OCI-LY7 (cell line): ENCODE measurements around the gene LCN2. TPM values are rescaled to one million over a fixed set of nuclear protein-coding genes. Genes with fewer than 3 reads are reported as not detected.
A peak's percentile ranks its signal among the peaks of the same experiment; 100 is the strongest.

Experiments used
- BruUV-seq: library from RNA; stranded (reverse); fragments of 400-500 nt; replicated peaks from 2 replicates; lab custom pipeline; 2021; lab: Mats Ljungman, UMichigan
- CTCF ChIA-PET: fragments of 300-600 bp; sonication (Branson Sonifier 250); formaldehyde crosslinking; loops from one replicate; lab custom pipeline; 2022; ENCODE audit warnings: antibody characterized with exemption; ENCODE audit not compliant: unreplicated experiment; lab: Charles Lee
- POLR2A ChIA-PET: fragments of 300-600 bp; sonication (Branson Sonifier 250); formaldehyde crosslinking; loops from one replicate; lab custom pipeline; 2022; ENCODE audit warnings: antibody characterized with exemption; lab: Charles Lee
- DNase-seq: peaks from one replicate; pipeline ENCODE4 v3.0.0-alpha.2; 2015; ENCODE audit warnings: low spot score
- H2AFZ ChIP-seq: fragments of 200-600 bp; sonication (generic), shearing (Covaris generic); 2 replicates; pipeline ENCODE4 v1.6.1; 2014; ENCODE audit warnings: mild to moderate bottlenecking, antibody characterized with exemption, low read length, moderate library complexity
- H3K27ac ChIP-seq: fragments of 200-600 bp; sonication (generic); 2 replicates; pipeline ENCODE4 v1.5.1; 2014; ENCODE audit warnings: mixed run types, low read depth, mild to moderate bottlenecking, moderate library complexity, low read length, inconsistent platforms; ENCODE audit not compliant: poor library complexity, severe bottlenecking
- H3K36me3 ChIP-seq: fragments of 200-600 bp; sonication (generic); 2 replicates; pipeline ENCODE4 v1.6.1; 2014; ENCODE audit warnings: mild to moderate bottlenecking, antibody characterized with exemption, low read length, moderate library complexity, mixed read lengths; ENCODE audit not compliant: insufficient read depth
- H3K4me1 ChIP-seq: fragments of 200-600 bp; sonication (generic); 2 replicates; pipeline ENCODE4 v1.5.1; 2014; ENCODE audit warnings: mild to moderate bottlenecking, low read length; ENCODE audit not compliant: insufficient read depth, poor library complexity, severe bottlenecking
- H3K4me2 ChIP-seq: fragments of 200-600 bp; sonication (generic); 2 replicates; pipeline ENCODE4 v1.6.1; 2014; ENCODE audit warnings: mild to moderate bottlenecking, low read length
- H3K4me3 ChIP-seq: fragments of 200-600 bp; sonication (generic); 2 replicates; pipeline ENCODE4 v1.5.1; 2014; ENCODE audit warnings: mild to moderate bottlenecking, low read depth, low read length; ENCODE audit not compliant: poor library complexity, severe bottlenecking
- H3K79me2 ChIP-seq: fragments of 200-600 bp; sonication (generic); 2 replicates; pipeline ENCODE4 v1.6.1; 2016; ENCODE audit warnings: low read depth, mild to moderate bottlenecking, low read length, moderate library complexity, mixed read lengths; ENCODE audit not compliant: insufficient read depth
- H3K9me2 ChIP-seq: fragments of 200-600 bp; sonication (generic); 2 replicates; pipeline ENCODE4 v1.6.1; 2016; ENCODE audit warnings: mild to moderate bottlenecking, low read length, mixed read lengths; ENCODE audit not compliant: insufficient read depth
- H3K9me3 ChIP-seq: fragments of 200-600 bp; sonication (generic); 2 replicates; pipeline ENCODE4 v1.6.1; 2014; ENCODE audit warnings: mild to moderate bottlenecking, mixed run types, low read length, mixed read lengths
- H4K20me1 ChIP-seq: fragments of 200-600 bp; sonication (generic); 2 replicates; pipeline ENCODE4 v1.6.1; 2014; ENCODE audit warnings: mild to moderate bottlenecking, antibody characterized with exemption, low read length, moderate library complexity, mixed read lengths; ENCODE audit not compliant: insufficient read depth
- EZH2phosphoT487 ChIP-seq: fragments of 200-600 bp; sonication (generic); IDR thresholded peaks from 2 replicates; pipeline ENCODE4 v1.6.1; 2018; ENCODE audit warnings: low read depth, borderline replicate concordance, mild to moderate bottlenecking, mixed run types, antibody characterized with exemption, low read length, moderate library complexity, mixed read lengths
- intact Hi-C: fragments of 100-400 bp; cut with micrococcal nuclease; formaldehyde crosslinking; loops from one replicate; pipeline ENCODE4 v1.10.0; 2022; ENCODE audit not compliant: unreplicated experiment
- total RNA-seq, 2 experiments: library from RNA; depleted of rRNA in 1 of 2; stranded (reverse); fragments of >200 nt in 1 of 2; shearing (Covaris generic) in 1 of 2; gene quantifications; 2 replicates each; pipeline ENCODE4 v1.2.3, GENCODE V29; 2014 to 2022
- TF ChIP-seq, protein P1 (sequence below): fragments of 200-600 bp; sonication (generic); conservative IDR thresholded peaks from 2 replicates; pipeline ENCODE4 v1.5.1; 2014; ENCODE audit warnings: mild to moderate bottlenecking, antibody characterized with exemption, low read length, moderate library complexity, mixed read lengths

LCN2 gene
- total RNA-seq, 2 experiments from 2014 or later, result not detected

GRCh38 chr9:128190516-128191405 is 41.5 kb downstream of the LCN2 start:
- POLR2A ChIA-PET, result interaction anchor here (0.6 to 0.8 kb wide), 2 partner anchors 8 to 101 kb away, joined by 3 to 4 read pairs; no protein-coding TSS in a partner anchor
- Histone ChIP-seq H3K4me2 (peak overlapping the region; percentile 74), H3K79me2 (no peaks in the 10 kb centered on the region), H3K4me1 (peaks cover 21% of the 10 kb centered on the region), H3K36me3 (peaks cover 27% of the 10 kb centered on the region), H3K27ac (peak overlapping the region; percentile 17), H3K4me3 (peak overlapping the region; percentile 73), H4K20me1 (no peaks in the 10 kb centered on the region), H3K9me2 (no peaks in the 10 kb centered on the region), H3K9me3 (no peaks in the 10 kb centered on the region), H2AFZ (peak overlapping the region; percentile 81)
- TF ChIP-seq EZH2phosphoT487, result no peak
- TF ChIP-seq, protein P1, sequence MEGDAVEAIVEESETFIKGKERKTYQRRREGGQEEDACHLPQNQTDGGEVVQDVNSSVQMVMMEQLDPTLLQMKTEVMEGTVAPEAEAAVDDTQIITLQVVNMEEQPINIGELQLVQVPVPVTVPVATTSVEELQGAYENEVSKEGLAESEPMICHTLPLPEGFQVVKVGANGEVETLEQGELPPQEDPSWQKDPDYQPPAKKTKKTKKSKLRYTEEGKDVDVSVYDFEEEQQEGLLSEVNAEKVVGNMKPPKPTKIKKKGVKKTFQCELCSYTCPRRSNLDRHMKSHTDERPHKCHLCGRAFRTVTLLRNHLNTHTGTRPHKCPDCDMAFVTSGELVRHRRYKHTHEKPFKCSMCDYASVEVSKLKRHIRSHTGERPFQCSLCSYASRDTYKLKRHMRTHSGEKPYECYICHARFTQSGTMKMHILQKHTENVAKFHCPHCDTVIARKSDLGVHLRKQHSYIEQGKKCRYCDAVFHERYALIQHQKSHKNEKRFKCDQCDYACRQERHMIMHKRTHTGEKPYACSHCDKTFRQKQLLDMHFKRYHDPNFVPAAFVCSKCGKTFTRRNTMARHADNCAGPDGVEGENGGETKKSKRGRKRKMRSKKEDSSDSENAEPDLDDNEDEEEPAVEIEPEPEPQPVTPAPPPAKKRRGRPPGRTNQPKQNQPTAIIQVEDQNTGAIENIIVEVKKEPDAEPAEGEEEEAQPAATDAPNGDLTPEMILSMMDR, result no peak
- intact Hi-C loops, result loop anchor here (5.0 kb wide), 1 partner anchor 63 kb away; the partner anchor contains the start of gene PTGES2
- BruUV-seq, result no TSS peak
- CTCF ChIA-PET, result no interaction called here
- DNase-seq, result peak; percentile 37

GRCh38 chr9:128191406-128192046 is 42.3 kb downstream of the LCN2 start, which contains the start of gene CIZ1:
TSS of gene CIZ1 (minus strand) at chr9:128191572. CDS start at chr9:128190857, 715 bp downstream.
- intact Hi-C loops, result loop anchor here (5.0 kb wide), 1 partner anchor 64 kb away; the partner anchor contains the start of gene PTGES2
- no TSS peak for BruUV-seq

More at GRCh38 chr9:128191406-128192046, 42.3 kb downstream of the LCN2 start, which contains the start of gene CIZ1:
- Histone ChIP-seq H3K4me1 (peaks cover 21% of the 10 kb centered on the region), H4K20me1 (no peaks in the 10 kb centered on the region), H3K9me3 (no peaks in the 10 kb centered on the region), H3K79me2 (no peaks in the 10 kb centered on the region), H2AFZ (peak within 1 kb of the TSS; percentile 81), H3K4me2 (peak within 1 kb of the TSS; percentile 74), H3K4me3 (peak within 1 kb of the TSS; percentile 73), H3K27ac (peak within 1 kb of the TSS; percentile 17), H3K9me2 (no peaks in the 10 kb centered on the region), H3K36me3 (peaks cover 21% of the 10 kb centered on the region)
- ChIA-PET POLR2A (interaction anchor here (0.6 kb wide), 1 partner anchor 17 kb away, joined by 3 read pairs; no protein-coding TSS in a partner anchor), CTCF (no interaction called here)
- TF ChIP-seq EZH2phosphoT487, result no peak
- TF ChIP-seq, protein P1, result peak; percentile 81
- DNase-seq, result peak; percentile 89
